ENCODE data around the gene CTDNEP1.
"Not testable (repeated sequence)": the region's sequence is repeated elsewhere in the genome, so short reads cannot be mapped to it uniquely, and the experiment has no call there.

The CTDNEP1 gene

GRCh38 chr17:7256766-7257456 lies 5.4 kb upstream of the CTDNEP1 start:
- H3K9ac ChIP-seq (ENCODE audit: low read depth, low read length): no peak overlapping the region
- H3K36me3 ChIP-seq (ENCODE audit: control insufficient read depth, insufficient read depth, low read length): peaks cover 58% of the 10 kb centered on the region
- peaks cover 5% of the 10 kb centered on the region for H3K4me1 ChIP-seq (ENCODE audit: control insufficient read depth, insufficient read depth, low read length)
- no peak overlapping the region for H3K27ac ChIP-seq (ENCODE audit: low read depth, low read length)
- H3K27me3 ChIP-seq (ENCODE audit: control insufficient read depth, insufficient read depth, low read length): no peaks in the 10 kb centered on the region
- H3K4me3 ChIP-seq (ENCODE audit: low read depth, low read length): no peak overlapping the region
- H3K9me3 ChIP-seq (ENCODE audit: control insufficient read depth, insufficient read depth, low read length): no peaks in the 10 kb centered on the region

GRCh38 chr17:7254511-7254910 lies 3.0 kb upstream of the CTDNEP1 start:
- H3K27me3 ChIP-seq (ENCODE audit: control insufficient read depth, insufficient read depth, low read length): no peaks in the 10 kb centered on the region
- H3K9me3 ChIP-seq (ENCODE audit: control insufficient read depth, insufficient read depth, low read length): no peaks in the 10 kb centered on the region
- no peak overlapping the region for H3K4me3 ChIP-seq (ENCODE audit: low read depth, low read length)
- H3K36me3 ChIP-seq (ENCODE audit: control insufficient read depth, insufficient read depth, low read length): peaks cover 53% of the 10 kb centered on the region
- peaks cover 15% of the 10 kb centered on the region for H3K4me1 ChIP-seq (ENCODE audit: control insufficient read depth, insufficient read depth, low read length)
- no peak overlapping the region for H3K9ac ChIP-seq (ENCODE audit: low read depth, low read length)
- H3K27ac ChIP-seq (ENCODE audit: low read depth, low read length): no peak overlapping the region

GRCh38 chr17:7253082-7253481 lies 1.5 kb upstream of the CTDNEP1 start:
- Histone ChIP-seq H3K4me1 (ENCODE audit: control insufficient read depth, insufficient read depth, low read length) (peaks cover 15% of the 10 kb centered on the region), H3K9me3 (ENCODE audit: control insufficient read depth, insufficient read depth, low read length) (no peaks in the 10 kb centered on the region), H3K9ac (ENCODE audit: low read depth, low read length) (peak overlapping the region; percentile 89), H3K27me3 (ENCODE audit: control insufficient read depth, insufficient read depth, low read length) (no peaks in the 10 kb centered on the region), H3K36me3 (ENCODE audit: control insufficient read depth, insufficient read depth, low read length) (peaks cover 39% of the 10 kb centered on the region), H3K27ac (ENCODE audit: low read depth, low read length) (peak overlapping the region; percentile 99), H3K4me3 (ENCODE audit: low read depth, low read length) (peak overlapping the region; percentile 83)

GRCh38 chr17:7252176-7253043 lies 876 bp upstream of the CTDNEP1 start, which contains the start of gene ELP5:
ELP5 (plus strand) TSS chr17:7252215; CDS start chr17:7252551, 336 bp downstream.
- Histone ChIP-seq H3K27ac (ENCODE audit: low read depth, low read length) (peak within 1 kb of the TSS; percentile 99), H3K4me1 (ENCODE audit: control insufficient read depth, insufficient read depth, low read length) (peaks cover 15% of the 10 kb centered on the region), H3K36me3 (ENCODE audit: control insufficient read depth, insufficient read depth, low read length) (peaks cover 37% of the 10 kb centered on the region), H3K27me3 (ENCODE audit: control insufficient read depth, insufficient read depth, low read length) (no peaks in the 10 kb centered on the region), H3K9me3 (ENCODE audit: control insufficient read depth, insufficient read depth, low read length) (no peaks in the 10 kb centered on the region), H3K9ac (ENCODE audit: low read depth, low read length) (peak within 1 kb of the TSS; percentile 89), H3K4me3 (ENCODE audit: low read depth, low read length) (peak within 1 kb of the TSS; percentile 83)

- H3K36me3 ChIP-seq (ENCODE audit: control insufficient read depth, insufficient read depth, low read length): peaks cover 35% of the 10 kb centered on the region
- no peaks in the 10 kb centered on the region for H3K27me3 ChIP-seq (ENCODE audit: control insufficient read depth, insufficient read depth, low read length)
- H3K9me3 ChIP-seq (ENCODE audit: control insufficient read depth, insufficient read depth, low read length): no peaks in the 10 kb centered on the region
- peak overlapping the region; percentile 99 for H3K27ac ChIP-seq (ENCODE audit: low read depth, low read length)
- H3K4me1 ChIP-seq (ENCODE audit: control insufficient read depth, insufficient read depth, low read length): peaks cover 15% of the 10 kb centered on the region
- H3K9ac ChIP-seq (ENCODE audit: low read depth, low read length): peak overlapping the region; percentile 58
- peak overlapping the region; percentile 83 for H3K4me3 ChIP-seq (ENCODE audit: low read depth, low read length)
Observed at GRCh38 chr17:7250695-7251627, 573 bp downstream of the CTDNEP1 start.

GRCh38 chr17:7249830-7250229 lies 1.7 kb downstream of the CTDNEP1 start:
- no peak overlapping the region for H3K27ac ChIP-seq (ENCODE audit: low read depth, low read length)
- peaks cover 32% of the 10 kb centered on the region for H3K36me3 ChIP-seq (ENCODE audit: control insufficient read depth, insufficient read depth, low read length)
- H3K4me1 ChIP-seq (ENCODE audit: control insufficient read depth, insufficient read depth, low read length): peaks cover 15% of the 10 kb centered on the region
- peak overlapping the region; percentile 83 for H3K4me3 ChIP-seq (ENCODE audit: low read depth, low read length)
- H3K27me3 ChIP-seq (ENCODE audit: control insufficient read depth, insufficient read depth, low read length): no peaks in the 10 kb centered on the region
- H3K9me3 ChIP-seq (ENCODE audit: control insufficient read depth, insufficient read depth, low read length): no peaks in the 10 kb centered on the region
- H3K9ac ChIP-seq (ENCODE audit: low read depth, low read length): no peak overlapping the region

GRCh38 chr17:7249214-7249613 lies 2.3 kb downstream of the CTDNEP1 start:
- H3K27me3 ChIP-seq (ENCODE audit: control insufficient read depth, insufficient read depth, low read length): no peaks in the 10 kb centered on the region
- H3K9ac ChIP-seq (ENCODE audit: low read depth, low read length): no peak overlapping the region
- H3K36me3 ChIP-seq (ENCODE audit: control insufficient read depth, insufficient read depth, low read length): peaks cover 32% of the 10 kb centered on the region
- no peak overlapping the region for H3K27ac ChIP-seq (ENCODE audit: low read depth, low read length)
- H3K9me3 ChIP-seq (ENCODE audit: control insufficient read depth, insufficient read depth, low read length): no peaks in the 10 kb centered on the region
- H3K4me1 ChIP-seq (ENCODE audit: control insufficient read depth, insufficient read depth, low read length): peaks cover 15% of the 10 kb centered on the region
- H3K4me3 ChIP-seq (ENCODE audit: low read depth, low read length): no peak overlapping the region

GRCh38 chr17:7248796-7249195 lies 2.7 kb downstream of the CTDNEP1 start:
- no peak overlapping the region for H3K27ac ChIP-seq (ENCODE audit: low read depth, low read length)
- peaks cover 33% of the 10 kb centered on the region for H3K36me3 ChIP-seq (ENCODE audit: control insufficient read depth, insufficient read depth, low read length)
- no peak overlapping the region for H3K9ac ChIP-seq (ENCODE audit: low read depth, low read length)
- no peaks in the 10 kb centered on the region for H3K9me3 ChIP-seq (ENCODE audit: control insufficient read depth, insufficient read depth, low read length)
- H3K4me3 ChIP-seq (ENCODE audit: low read depth, low read length): no peak overlapping the region
- peaks cover 15% of the 10 kb centered on the region for H3K4me1 ChIP-seq (ENCODE audit: control insufficient read depth, insufficient read depth, low read length)
- no peaks in the 10 kb centered on the region for H3K27me3 ChIP-seq (ENCODE audit: control insufficient read depth, insufficient read depth, low read length)

- H3K27me3 ChIP-seq (ENCODE audit: control insufficient read depth, insufficient read depth, low read length): no peaks in the 10 kb centered on the region
- H3K9me3 ChIP-seq (ENCODE audit: control insufficient read depth, insufficient read depth, low read length): no peaks in the 10 kb centered on the region
- no peak overlapping the region for H3K4me3 ChIP-seq (ENCODE audit: low read depth, low read length)
- H3K27ac ChIP-seq (ENCODE audit: low read depth, low read length): no peak overlapping the region
- peaks cover 31% of the 10 kb centered on the region for H3K36me3 ChIP-seq (ENCODE audit: control insufficient read depth, insufficient read depth, low read length)
- H3K4me1 ChIP-seq (ENCODE audit: control insufficient read depth, insufficient read depth, low read length): peaks cover 12% of the 10 kb centered on the region
- H3K9ac ChIP-seq (ENCODE audit: low read depth, low read length): no peak overlapping the region
Observed at GRCh38 chr17:7246779-7247178, 4.8 kb downstream of the CTDNEP1 start.

GRCh38 chr17:7243838-7244237 lies 7.7 kb downstream of the CTDNEP1 start:
- not testable (repeated sequence) for H3K27ac ChIP-seq (ENCODE audit: low read depth, low read length); H3K27me3 ChIP-seq (ENCODE audit: control insufficient read depth, insufficient read depth, low read length); H3K4me1 ChIP-seq (ENCODE audit: control insufficient read depth, insufficient read depth, low read length); H3K9me3 ChIP-seq (ENCODE audit: control insufficient read depth, insufficient read depth, low read length); H3K4me3 ChIP-seq (ENCODE audit: low read depth, low read length); H3K9ac ChIP-seq (ENCODE audit: low read depth, low read length)
- peaks cover 42% of the 10 kb centered on the region for H3K36me3 ChIP-seq (ENCODE audit: control insufficient read depth, insufficient read depth, low read length)

Data from HUES48 (cell line).